Head of caudate nucleus (tissue), 42 donors: ENCODE measurements around the gene CRY2.
"Not testable (repeated sequence)": the region's sequence is repeated elsewhere in the genome, so short reads cannot be mapped to it uniquely, and the experiment has no call there.

ENCODE experiments used
- DNase-seq, 42 donors: peaks; one replicate each; pipeline versions ENCODE4 v3.0.0 to v3.0.0-alpha.2; 2020 to 2021; ENCODE audit warnings: mixed read lengths in 7 of 42
- intact Hi-C: fragments of 100-400 bp; cut with DNase I; formaldehyde crosslinking; loops from one replicate; pipeline ENCODE4 v1.15.0; 2022

The CRY2 gene

GRCh38 chr11:45886816-45887520, 39.7 kb downstream of the CRY2 start:
- no peak for DNase-seq
- intact Hi-C loops = no loop called here

DNA sequence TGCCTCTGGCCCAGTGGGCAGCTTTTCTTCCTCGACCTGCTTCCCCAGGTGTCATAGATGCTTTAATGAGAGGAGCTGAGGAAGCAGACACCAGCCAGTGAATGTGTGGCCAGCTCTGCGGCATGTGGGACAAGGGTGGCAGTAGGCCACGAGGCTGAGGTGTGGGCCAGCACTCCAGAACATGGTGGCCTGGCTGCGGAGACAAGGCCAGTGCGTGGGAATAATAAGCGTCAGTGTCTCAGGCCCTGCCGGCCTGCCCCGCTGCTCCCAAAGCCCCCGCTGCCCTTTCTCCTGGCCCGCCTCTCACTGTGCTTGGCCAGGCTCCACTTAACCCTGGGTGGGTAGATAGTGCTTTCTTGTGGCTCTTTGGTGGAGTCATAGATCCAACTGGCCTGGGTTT, 40.3 kb downstream of the CRY2 start:
- DNase-seq = no peak
- intact Hi-C loops = no loop called here

- no peak for DNase-seq
- intact Hi-C loops = no loop called here
Observed at GRCh38 chr11:45889555-45889954, 42.3 kb downstream of the CRY2 start.

DNA sequence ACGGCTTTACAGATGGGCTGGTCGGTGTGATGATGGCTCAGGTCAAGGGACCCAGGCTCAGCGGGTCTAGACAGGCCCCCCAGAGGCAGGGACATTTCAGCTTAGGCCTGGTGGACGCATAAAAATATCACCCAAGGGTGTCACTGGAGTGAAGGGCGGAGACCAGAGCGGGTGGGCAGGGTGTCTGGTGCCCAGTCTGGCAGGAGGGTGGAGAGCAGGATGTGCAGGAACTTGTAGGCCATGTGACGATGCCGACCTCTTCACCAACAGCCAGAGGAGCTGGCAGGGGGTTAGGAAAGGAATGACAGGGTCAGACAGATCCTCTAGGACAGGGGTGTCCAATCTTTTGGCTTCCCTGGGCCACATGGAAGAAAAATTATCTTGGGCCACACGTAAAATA, 42.7 kb downstream of the CRY2 start:
- no peak for DNase-seq
- intact Hi-C loops = no loop called here

GRCh38 chr11:45890886-45891550, 43.7 kb downstream of the CRY2 start:
- intact Hi-C loops = no loop called here
- peak in 4 of 42 donors; percentile 32 to 60 (median 56) for DNase-seq

- intact Hi-C loops = no loop called here
- no peak for DNase-seq
Observed at GRCh38 chr11:45892856-45893255, 45.6 kb downstream of the CRY2 start.

- intact Hi-C loops = no loop called here
- peak in 29 of 42 donors; percentile 40 to 88 (median 68) for DNase-seq
Observed at GRCh38 chr11:45894555-45895247, 47.4 kb downstream of the CRY2 start.

- DNase-seq = no peak
- intact Hi-C loops = no loop called here
Observed at GRCh38 chr11:45895553-45896259, 48.4 kb downstream of the CRY2 start.

GRCh38 chr11:45896422-45896984, 49.2 kb downstream of the CRY2 start:
- DNase-seq = peak in 22 of 42 donors; percentile 35 to 78 (median 64)
- intact Hi-C loops = no loop called here

- DNase-seq = no peak
- intact Hi-C loops = no loop called here
Observed at GRCh38 chr11:45897556-45897955, 50.3 kb downstream of the CRY2 start.

DNA sequence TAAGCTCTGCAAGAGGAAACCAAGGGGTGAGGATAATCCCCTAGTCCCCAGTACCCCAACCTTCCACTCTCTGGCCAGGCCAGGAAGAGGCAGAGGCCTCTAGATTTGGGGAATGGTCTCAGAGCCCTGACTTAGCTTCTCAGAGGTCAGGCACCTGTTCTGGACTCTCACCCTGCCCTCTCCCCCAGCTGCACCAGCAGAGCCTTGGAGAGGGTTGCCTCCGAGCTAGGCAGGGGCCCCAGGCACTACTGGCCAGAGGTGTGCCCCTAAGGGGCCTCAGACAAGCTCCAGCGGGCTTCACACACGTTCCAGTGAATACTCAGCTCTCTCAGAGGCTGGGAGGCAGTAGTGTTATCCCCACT, 51.8 kb downstream of the CRY2 start:
- intact Hi-C loops = no loop called here

GRCh38 chr11:45899448-45900174, 52.3 kb downstream of the CRY2 start:
- peak; percentile 87 to 98 (median 94) for DNase-seq
- intact Hi-C loops = loop anchor here (5.0 kb wide), 1 partner anchor 52 kb away; the partner anchor contains the start of gene CRY2

More for the DNA sequence above, 51.8 kb downstream of the CRY2 start:
- DNase-seq = no peak

DNA sequence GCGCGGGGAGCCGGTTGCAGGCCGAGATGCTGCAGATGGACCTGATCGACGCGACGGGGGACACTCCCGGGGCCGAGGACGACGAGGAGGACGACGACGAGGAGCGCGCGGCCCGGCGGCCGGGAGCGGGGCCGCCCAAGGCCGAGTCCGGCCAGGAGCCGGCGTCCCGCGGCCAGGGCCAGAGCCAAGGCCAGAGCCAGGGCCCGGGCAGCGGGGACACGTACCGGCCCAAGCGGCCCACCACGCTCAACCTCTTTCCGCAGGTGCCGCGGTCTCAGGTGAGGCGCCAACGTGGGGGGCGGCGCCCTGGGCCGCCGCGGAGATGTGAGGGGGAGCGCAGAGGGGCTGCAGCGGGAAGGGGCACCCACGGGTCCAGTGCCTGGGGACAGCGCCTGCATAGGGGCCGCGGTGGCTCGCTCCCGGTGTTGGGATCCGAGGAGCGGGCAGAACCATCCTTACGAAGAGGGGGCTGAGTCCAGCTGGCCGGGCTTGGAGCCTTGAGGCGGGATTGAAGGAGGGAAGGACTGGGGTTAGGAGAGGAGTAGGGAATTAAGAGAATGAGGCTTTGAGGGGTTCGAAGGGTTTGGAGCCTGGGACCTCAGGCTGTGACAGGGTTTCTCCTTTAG, 53.0 kb downstream of the CRY2 start:
- intact Hi-C loops = loop anchor here (5.0 kb wide), 1 partner anchor 53 kb away; the partner anchor contains the start of gene CRY2
- DNase-seq = not testable (repeated sequence)

DNA sequence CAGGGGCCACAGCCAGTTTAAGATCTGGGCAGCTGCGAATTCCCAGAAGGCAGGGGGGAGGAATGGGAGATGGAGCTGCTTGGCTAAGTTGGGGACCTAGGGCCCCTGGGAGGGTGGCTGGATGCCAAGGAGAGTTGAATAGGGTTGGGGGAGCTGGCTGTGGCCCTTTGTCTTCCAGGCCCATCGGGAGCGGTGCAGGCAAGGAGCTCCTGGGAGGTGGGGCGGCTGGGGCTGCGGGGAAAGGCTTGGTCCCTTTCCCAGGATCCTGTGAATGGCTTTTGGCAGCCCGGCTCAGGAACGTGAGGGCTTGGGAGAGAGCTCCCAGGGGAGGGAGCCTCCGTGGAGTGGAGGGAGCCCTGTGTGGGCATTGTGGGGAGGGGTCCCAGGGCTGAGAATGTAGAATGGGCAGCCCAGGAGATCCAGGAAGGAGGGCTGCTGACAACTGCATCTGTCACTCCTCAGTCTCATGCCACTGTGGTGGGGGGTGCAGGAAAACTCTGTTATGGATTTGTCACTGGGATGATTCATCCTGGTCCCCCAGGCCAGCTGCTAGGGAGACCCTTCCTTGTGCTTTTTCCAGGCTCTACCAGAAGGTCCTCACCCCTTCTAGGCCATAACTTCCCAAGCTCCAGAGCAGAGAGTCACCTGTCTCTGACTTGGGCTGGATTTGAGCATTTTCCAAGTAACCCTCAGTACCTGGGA, 53.8 kb downstream of the CRY2 start:
- DNase-seq = peak in 35 of 42 donors; percentile 38 to 85 (median 66)
- intact Hi-C loops = loop anchor here (5.0 kb wide), 1 partner anchor 54 kb away; the partner anchor contains the start of gene CRY2

GRCh38 chr11:45901626-45902025, 54.4 kb downstream of the CRY2 start:
- DNase-seq = peak; percentile 67 to 95 (median 88)
- intact Hi-C loops = loop anchor here (5.0 kb wide), 1 partner anchor 54 kb away; the partner anchor contains the start of gene CRY2

- DNase-seq = no peak
- intact Hi-C loops = loop anchor here (5.0 kb wide), 1 partner anchor 55 kb away; the partner anchor contains the start of gene CRY2
Observed at GRCh38 chr11:45902452-45903380, 55.4 kb downstream of the CRY2 start.
